Ascending aorta (tissue), 2 donors: Measurements from ENCODE around the gene MDC1. TPM values are rescaled to one million over a fixed set of nuclear protein-coding genes. Genes with fewer than 3 reads are reported as not detected.

Experiments used
- DNase-seq, 2 donors: peaks; one replicate each; pipeline ENCODE4 v3.0.0-alpha.2; 2019; ENCODE audit warnings: low spot score in 2 of 2
- H3K27ac ChIP-seq, 2 donors: fragments of 200-600 bp; sonication (generic); one replicate each; pipeline ENCODE4 v1.5.1; 2016 to 2017; ENCODE audit warnings: mild to moderate bottlenecking in 1 of 2
- H3K27me3 ChIP-seq: fragments of 200-600 bp; sonication (generic); one replicate; pipeline ENCODE4 v1.5.1; 2017
- H3K36me3 ChIP-seq, 2 donors: fragments of 200-600 bp; sonication (generic); one replicate each; pipeline ENCODE4 v1.5.1; 2016
- H3K4me1 ChIP-seq, 2 donors: fragments of 200-600 bp; sonication (generic); one replicate each; pipeline ENCODE4 v1.5.1; 2016 to 2017; ENCODE audit warnings: mild to moderate bottlenecking in 1 of 2
- H3K4me3 ChIP-seq, 2 donors: fragments of 200-600 bp; sonication (generic); one replicate each; pipeline ENCODE4 v1.5.1; 2016 to 2017; ENCODE audit warnings: mild to moderate bottlenecking in 1 of 2
- H3K9me3 ChIP-seq, 2 donors: fragments of 200-600 bp; sonication (generic); one replicate each; pipeline ENCODE4 v1.5.1; 2016
- CTCF ChIP-seq, 3 experiments: fragments of 200-600 bp in 2 of 3; fragments of 450-650 bp in 1 of 3; sonication (generic) in 2 of 3; IDR thresholded peaks; one replicate each; pipeline ENCODE4 v1.5.1; 2016 to 2019; ENCODE audit warnings: antibody characterized with exemption in 3 of 3, mild to moderate bottlenecking in 1 of 3, moderate library complexity in 1 of 3
- intact Hi-C: fragments of 100-400 bp; cut with DNase I; formaldehyde crosslinking; loops from one replicate; pipeline ENCODE4 v1.15.1; 2023
- total RNA-seq: library from RNA; depleted of rRNA; stranded (reverse); fragments of >200 nt; gene quantifications from one replicate; pipeline ENCODE4 v1.1.0, GENCODE V29; 2016

Gene MDC1
- total RNA-seq, 1 donor from 2014 or later: 27.1 TPM

- H3K4me1 ChIP-seq: peaks cover 7 to 36% of the 10 kb centered on the region in 2 donors
- no peaks in the 10 kb centered on the region for H3K36me3 ChIP-seq
- intact Hi-C loops: loop anchor here (1.0 kb wide), 1 partner anchor 26 kb away; the partner anchor contains the start of gene MDC1
- H3K4me3 ChIP-seq: peak overlapping the region; percentile 66 to 79
- no peak for TF ChIP-seq CTCF (IDR thresholded peaks at IDR 0.05)
- H3K27me3 ChIP-seq: no peaks in the 10 kb centered on the region
- no peaks in the 10 kb centered on the region for H3K9me3 ChIP-seq
- no peak for DNase-seq
- H3K27ac ChIP-seq: peak overlapping the region; percentile 99
Measured at GRCh38 chr6:30691208-30691847, 25.8 kb downstream of the MDC1 start.

- H3K36me3 ChIP-seq: no peaks in the 10 kb centered on the region
- DNase-seq: peak; percentile 46 to 92
- H3K27me3 ChIP-seq: no peaks in the 10 kb centered on the region
- H3K9me3 ChIP-seq: no peaks in the 10 kb centered on the region
- peak within 1 kb of the TSS; percentile 99 for H3K27ac ChIP-seq
- intact Hi-C loops: loop anchor here (1.0 kb wide), 1 partner anchor 27 kb away; the partner anchor contains the start of gene MDC1
- TF ChIP-seq CTCF (IDR thresholded peaks at IDR 0.05): no peak
- peak within 1 kb of the TSS; percentile 66 to 79 for H3K4me3 ChIP-seq
- H3K4me1 ChIP-seq: peaks cover 7 to 31% of the 10 kb centered on the region in 2 donors
Measured at GRCh38 chr6:30690403-30691207, 26.5 kb downstream of the MDC1 start, which contains the start of gene NRM. TSS of gene NRM (minus strand) at chr6:30690984. CDS start at chr6:30690974, 10 bp downstream.

GRCh38 chr6:30689985-30690384 lies 27.1 kb downstream of the MDC1 start:
- intact Hi-C loops: no loop called here
- Histone ChIP-seq H3K4me1 (peaks cover 7 to 29% of the 10 kb centered on the region in 2 donors), H3K4me3 (peak overlapping the region; percentile 66 to 79)

GRCh38 chr6:30689022-30689865 lies 27.8 kb downstream of the MDC1 start:
- H3K9me3 ChIP-seq: no peaks in the 10 kb centered on the region
- no peaks in the 10 kb centered on the region for H3K27me3 ChIP-seq
- TF ChIP-seq CTCF (IDR thresholded peaks at IDR 0.05): no peak
- no peak overlapping the region for H3K4me3 ChIP-seq
- peak overlapping the region; percentile 99 for H3K27ac ChIP-seq
- no peak for DNase-seq
- no peaks in the 10 kb centered on the region for H3K36me3 ChIP-seq
- H3K4me1 ChIP-seq: peaks cover 7 to 27% of the 10 kb centered on the region in 2 donors
- intact Hi-C loops: no loop called here

More at GRCh38 chr6:30689985-30690384, 27.1 kb downstream of the MDC1 start:
- Histone ChIP-seq H3K36me3 (no peaks in the 10 kb centered on the region), H3K27me3 (no peaks in the 10 kb centered on the region), H3K9me3 (no peaks in the 10 kb centered on the region), H3K27ac (peak overlapping the region; percentile 99)
- no peak for TF ChIP-seq CTCF (IDR thresholded peaks at IDR 0.05)
- DNase-seq: no peak

- peak overlapping the region; percentile 99 for H3K27ac ChIP-seq
- intact Hi-C loops: no loop called here
- H3K36me3 ChIP-seq: no peaks in the 10 kb centered on the region
- no peak for TF ChIP-seq CTCF (IDR thresholded peaks at IDR 0.05)
- no peak for DNase-seq
- H3K27me3 ChIP-seq: no peaks in the 10 kb centered on the region
- H3K4me1 ChIP-seq: peaks cover 7 to 27% of the 10 kb centered on the region in 2 donors
- H3K9me3 ChIP-seq: no peaks in the 10 kb centered on the region
- H3K4me3 ChIP-seq: peak overlapping the region in 1 of 2 donors; percentile 91
Measured at GRCh38 chr6:30688569-30688968, 28.5 kb downstream of the MDC1 start.
